NCI-H1048 (cell line): Measurements from ENCODE around the gene TSPEAR.

Source experiments
- DNase-seq: peaks from one replicate; lab custom pipeline; 2025; lab: John Stamatoyannopoulos, UW

The TSPEAR gene

DNA sequence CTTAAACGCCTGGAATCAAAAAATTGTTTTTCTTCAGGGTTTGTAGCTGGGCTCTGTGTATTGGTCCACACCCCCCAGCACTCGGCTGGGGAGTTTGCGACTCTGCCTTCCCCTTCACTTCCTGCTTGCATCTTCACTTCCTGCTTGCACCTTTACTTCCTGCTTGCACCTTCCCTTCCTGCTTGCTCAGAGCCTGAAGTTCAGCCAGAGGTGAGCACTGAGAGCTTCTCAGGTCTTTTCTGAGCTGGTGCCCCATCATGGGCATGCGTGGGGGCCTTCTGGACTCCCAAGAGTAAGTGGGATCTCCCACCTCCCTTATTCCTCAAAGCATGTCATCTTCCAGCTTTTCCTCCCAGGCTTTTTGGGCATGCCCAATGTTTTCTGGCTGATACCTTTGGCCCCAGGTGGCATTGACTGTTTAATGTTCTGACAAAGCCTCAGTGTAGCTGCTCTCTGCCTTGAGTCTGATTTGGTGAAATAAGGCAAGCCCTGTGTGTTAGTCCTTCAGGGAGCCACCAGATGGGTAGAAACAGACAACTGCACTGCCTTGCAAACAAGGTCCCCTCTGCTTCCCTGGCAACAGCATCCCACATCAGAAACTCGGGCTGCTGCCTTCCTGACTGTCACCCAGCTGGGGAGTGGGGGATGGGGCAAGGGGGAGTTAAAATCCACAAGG is 163.6 kb downstream of the TSPEAR start:
- DNase-seq = no peak

DNA sequence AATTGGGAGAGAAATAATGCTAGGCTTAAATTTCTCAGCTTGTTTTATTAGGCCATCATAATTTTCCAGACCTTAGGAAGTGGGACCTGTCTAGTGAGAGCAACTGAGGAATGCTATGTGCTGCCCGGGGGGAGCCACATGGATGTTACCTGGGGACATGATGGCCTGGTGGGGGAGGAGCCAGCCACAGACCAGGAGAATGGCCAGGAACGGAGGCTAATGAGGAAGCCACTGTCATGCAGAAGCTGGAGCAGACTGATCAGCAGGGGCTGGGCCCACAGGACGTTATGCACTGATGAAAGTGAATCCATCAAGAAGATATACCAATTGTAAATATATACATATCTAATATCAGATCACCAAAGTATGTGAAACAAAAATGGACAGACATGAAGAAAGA is 166.8 kb downstream of the TSPEAR start:
- DNase-seq = no peak

DNA sequence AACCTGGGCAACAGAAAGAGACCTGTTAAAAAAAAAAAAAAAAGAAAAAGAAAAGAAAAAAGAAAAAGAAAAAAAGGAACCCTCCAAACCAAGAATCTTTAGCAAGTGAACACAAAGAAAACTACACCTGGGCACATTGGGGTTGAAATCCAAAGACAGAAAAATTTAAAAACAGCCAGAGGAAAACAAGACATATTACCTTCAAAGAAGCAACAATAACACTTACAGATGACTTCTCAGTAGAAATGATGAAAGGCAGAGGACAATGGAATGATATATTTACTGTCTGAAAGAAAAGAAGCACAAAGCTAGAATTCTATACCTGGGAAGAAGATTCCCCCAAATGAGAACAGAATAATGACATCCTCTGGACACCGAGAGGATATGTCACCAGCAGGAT is 168.7 kb downstream of the TSPEAR start:
- no peak for DNase-seq

DNA sequence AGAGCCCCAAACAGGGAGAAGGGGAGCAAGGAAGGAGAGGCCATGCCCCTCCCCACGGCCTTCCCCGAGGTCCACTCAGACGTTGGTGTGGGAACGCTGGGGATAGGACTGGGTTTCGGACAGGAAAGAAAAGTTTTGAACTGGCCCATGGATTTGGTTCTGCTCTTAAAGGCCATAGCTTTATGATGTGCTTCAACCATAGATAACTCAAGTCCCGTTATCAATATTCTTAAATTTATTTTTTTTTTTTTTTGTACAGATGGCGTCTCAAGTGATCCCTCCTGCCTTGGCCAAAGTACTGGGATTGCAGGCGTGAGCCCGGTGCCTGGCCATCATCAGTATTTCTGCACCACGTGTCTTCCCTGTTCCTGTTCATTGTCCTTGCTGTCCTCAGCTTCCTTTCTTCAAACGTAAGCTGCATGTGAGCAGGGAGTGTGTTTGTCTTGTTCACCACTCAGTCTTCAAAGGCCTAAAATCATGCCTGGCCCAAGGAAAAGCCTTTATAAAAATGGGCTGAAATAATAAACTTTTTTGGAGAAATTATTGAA is 170.6 kb downstream of the TSPEAR start:
- DNase-seq = no peak

DNA sequence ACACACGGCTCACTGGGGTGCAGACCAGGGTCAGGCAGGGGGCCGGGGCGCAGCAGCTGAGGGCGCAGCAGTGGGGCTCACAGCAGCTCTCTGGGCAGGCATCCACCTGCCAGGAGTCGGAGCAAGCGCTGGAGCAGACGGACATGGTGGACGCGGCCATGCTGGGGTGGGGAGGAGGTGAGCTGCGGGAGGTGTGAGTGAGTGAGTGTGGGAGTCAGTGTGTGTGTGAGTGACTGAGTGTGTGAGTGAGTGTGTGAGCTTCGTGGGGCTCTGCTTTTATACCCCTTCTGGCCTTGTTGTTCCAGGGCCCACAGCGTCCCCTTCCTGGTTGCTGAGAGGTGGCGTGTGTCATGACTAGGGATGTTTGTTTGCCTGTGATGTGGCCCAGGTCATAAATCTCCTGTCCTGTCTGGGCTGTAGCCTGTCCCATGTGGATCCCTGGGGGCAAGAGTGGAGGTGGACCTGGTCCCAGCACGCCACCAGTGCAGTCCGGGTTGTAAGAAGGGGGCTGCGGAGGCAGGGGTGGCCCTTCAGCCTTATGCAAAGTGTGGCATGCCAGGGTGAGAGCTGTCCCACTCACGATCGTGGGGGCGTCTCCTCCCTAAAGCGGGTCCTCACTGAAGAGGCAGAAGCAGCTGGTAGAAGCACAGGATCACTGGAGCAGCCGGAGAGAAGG is 171.2 kb downstream of the TSPEAR start, which contains the start of gene KRTAP10-1:
Gene KRTAP10-1 (minus strand): TSS at position 205 of the 676 bp plus-strand sequence. CDS start 45 bp downstream, at position 160.
- DNase-seq = no peak

DNA sequence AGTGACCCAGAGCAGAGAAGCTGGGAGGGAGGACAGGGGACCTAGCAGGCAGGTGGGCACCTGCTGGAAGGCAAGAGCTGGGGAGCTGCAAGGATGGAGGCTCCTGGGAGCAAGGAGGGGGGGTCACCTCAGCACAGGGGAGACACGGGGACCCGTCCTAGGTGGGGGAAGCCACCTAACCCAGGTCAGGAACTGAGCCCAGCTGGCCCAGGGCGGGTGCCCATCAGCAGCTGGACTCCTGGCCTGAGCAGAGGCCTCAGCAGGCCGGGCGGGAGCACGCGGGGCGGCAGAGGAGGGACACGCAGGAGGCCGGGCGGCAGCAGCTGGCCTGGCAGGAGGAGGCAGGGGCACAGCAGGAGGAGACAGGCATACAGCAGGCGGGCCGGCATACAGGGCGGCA is 172.3 kb downstream of the TSPEAR start:
- no peak for DNase-seq

DNA sequence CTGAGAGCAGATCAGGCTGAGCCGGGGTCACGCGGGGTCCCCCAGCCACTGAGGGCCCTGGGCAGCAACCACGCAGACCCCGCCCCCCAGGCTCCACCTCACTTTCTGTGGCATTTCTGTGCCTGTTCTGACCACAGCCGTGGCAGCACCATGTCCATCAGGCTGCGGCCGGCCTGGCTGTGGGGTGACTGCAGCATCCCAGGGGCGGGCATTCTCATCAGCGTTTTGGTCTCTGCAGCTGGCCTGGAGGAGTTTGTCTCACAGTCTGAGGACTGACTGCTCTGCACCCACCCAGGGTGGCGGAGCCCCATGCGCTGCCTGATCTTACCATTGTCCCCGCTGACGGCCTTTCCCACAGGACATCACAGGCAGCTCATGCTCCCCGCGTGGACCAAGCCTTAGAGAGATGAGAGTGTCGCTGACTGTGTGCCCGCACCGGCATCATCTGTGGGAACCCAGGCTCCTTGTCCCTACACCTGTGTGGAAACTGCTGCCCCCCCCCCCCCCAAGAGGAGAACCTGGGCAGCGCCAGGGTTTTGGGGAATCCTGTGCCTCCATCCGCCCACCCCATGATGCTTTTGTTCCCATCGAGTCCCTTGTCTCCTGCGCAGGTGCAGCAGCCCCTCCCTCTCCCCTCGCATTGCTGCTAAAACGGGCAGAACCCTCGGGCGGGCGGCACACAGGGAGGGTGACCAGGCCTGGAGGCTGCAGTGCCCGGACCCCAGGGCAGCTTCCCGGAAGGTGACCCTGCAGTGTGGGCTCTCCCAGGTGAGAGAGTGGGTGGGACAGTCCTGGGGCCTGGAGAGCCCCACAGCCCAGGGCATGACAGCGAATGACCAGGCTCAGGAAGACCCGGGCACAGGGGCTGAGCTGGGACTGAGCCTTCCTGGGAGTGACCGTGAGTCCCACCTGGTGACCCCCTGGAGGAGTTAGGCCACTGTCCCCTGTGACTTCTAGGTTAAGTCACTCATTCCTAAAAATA is 173.2 kb downstream of the TSPEAR start:
- no peak for DNase-seq

DNA sequence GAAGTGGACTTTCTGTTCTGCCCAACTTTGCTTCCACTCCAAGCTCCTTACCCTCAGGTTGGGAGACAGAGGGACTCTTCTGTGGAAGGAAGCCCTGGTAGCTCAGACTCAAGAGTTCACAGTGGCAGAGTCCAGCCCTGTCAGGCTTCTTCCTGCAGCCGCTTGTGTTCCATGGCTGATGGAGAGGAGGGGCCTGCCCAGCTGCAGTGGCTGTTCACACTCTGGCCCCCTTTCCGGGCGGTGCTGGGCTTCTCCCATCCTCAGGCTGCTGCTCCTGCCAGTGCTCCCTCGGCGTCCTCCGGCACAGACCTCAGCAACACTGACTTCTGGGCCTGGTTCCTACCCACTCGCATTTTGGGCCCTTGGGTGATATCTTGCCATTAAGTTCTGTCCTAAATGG is 175.4 kb downstream of the TSPEAR start:
- DNase-seq = no peak

DNA sequence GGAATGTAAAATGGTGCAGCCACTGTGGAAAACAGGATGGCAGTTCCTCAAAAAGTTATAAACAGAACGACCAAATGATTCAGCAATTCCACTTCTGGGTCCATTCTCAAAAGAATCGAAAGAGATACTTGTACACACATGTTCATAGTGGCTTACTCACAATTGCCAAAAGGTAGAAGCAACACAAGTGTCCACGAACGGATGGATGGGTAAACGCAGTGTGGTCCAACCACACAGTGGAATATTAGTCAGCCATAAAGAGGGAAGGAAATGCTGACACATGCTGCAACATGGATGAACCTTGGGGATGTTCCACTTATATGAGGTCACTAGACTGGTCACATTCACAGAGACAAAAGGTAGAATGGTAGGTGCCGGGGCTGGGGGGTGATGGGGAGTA is 176.7 kb downstream of the TSPEAR start:
- no peak for DNase-seq

DNA sequence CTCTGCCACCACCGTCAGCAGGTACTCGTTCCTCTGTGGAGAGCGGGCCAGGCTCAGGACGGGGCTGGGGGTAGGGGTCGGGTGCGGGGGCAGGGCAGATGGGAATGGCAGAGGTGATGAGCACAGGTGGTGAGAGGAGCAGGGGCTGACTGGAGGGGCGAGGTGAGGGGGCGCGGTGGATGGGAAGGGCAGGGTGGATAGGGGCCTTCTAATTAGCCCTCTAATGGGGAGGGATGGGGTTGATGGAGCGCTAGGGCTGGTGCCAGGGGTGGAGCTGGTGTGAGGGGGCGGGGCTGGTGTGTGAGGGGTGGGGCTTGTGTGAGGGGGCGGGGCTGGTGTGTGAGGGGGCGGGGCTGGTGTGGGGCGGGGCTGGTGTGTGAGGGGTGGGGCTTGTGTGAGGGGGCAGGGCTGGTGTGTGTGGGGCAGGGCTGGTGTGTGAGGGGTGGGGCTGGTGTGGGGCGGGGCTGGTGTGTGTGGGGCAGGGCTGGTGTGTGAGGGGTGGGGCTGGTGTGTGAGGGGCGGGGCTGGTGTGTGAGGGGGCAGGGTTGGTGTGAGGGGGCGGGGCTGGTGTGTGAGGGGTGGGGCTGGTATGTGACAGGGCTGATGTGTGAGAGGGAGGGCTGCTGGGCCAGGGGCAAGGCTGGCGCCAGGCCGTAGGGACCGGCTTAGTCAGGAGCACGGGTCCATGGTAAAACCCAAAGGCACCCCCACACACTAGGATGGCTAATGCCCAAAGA is 177.3 kb downstream of the TSPEAR start:
- no peak for DNase-seq

DNA sequence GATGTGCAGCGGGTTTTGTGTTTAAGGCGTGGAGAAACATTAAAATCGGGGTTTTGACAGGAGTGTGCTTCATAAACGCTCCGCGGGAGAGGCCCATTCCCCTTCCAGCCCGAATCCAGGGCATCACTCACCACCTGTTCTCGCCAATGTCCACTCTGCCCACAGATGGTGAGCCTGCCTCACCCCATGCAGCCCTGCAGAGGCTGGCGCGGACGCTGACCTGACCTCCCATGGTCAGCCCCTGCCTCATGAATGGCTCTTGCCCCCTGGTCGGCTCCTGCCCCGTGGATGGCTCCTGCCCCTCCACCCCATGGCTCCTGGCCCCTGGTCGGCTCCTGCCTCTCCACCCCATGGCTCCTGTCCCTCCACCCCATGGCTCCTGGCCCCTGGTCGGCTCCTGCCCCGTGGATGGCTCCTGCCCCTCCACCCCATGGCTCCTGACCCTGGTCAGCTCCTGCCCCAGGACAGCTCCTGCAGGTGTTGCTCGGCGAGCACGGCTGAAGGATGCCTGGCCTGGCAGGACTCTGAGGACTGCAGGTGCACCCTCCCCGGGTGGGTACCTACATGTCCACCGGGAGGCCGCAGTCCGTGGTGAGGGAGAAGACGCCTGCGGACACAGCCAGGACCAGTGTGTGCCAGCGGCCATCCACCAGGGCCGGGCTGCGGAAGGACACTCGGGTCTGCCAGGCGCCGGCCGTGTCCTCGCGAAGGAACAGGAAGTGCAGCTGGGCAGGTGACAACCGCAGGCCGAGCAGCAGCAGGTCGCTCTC is 178.1 kb downstream of the TSPEAR start:
- DNase-seq = no peak

DNA sequence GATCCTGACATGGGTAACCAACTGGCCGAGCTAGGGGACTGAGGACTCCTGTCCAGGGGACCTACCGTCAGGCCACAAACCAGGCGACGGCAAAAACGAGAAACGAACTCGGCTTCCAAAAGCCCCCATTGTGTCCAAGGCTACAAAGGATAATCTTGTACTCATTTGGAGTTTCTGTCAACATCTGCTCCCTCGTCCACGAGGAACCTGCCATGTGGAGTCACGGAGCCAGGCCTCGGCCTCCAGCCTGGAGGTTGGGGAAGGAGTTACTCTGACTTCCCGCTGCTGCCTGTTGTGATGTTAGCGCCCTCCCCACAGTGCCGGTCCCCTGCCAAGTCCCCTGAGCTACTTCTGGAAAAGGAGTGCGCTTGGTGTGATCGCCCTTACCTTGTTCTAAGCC is 178.7 kb downstream of the TSPEAR start:
- no peak for DNase-seq

DNA sequence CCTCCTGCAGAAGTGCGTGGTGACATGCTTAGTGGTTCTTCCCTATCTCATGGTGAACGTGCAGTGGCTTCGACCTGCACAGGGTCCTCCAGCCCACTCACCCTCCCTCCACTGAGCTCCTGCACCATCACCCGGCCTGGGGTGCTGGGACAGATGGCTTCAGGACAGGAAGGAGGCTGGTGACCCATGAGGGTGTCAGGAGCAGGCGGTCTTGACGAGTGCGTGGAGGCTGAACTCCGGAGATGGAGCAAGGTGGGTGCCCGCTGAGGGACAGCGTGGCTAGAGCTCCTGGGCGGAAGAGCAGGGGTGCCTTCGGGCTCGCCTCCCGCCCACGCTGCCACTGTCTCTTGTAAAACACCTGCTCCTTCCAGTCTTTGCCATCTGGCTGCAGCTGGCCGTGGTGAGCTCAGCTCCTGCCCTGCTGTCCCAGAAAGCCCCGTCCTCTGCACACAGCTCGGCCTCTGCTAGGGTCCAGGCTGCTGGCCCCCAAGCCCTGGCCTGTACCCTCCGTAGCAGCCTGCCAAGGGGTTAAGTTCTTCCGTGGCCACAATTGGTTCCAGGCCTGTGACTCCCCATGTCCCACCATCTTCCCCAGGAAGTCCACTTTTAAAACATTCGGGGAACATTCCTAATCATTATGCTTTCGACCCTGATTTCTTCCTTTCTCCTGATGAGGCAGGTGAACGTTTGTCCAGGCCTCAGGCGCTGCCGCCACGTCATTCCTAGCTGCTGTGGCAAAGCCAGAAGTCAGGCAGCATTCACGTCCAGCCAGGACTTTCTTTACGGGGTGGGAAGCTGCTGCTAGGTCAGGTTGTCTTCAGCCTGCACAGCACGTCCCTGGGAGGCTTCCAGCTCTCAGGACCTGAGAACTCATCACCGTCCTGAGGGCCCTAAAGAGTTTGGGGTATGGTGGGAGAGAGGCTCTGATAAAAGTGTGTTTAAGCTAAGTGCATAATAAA is 179.5 kb downstream of the TSPEAR start:
- no peak for DNase-seq

DNA sequence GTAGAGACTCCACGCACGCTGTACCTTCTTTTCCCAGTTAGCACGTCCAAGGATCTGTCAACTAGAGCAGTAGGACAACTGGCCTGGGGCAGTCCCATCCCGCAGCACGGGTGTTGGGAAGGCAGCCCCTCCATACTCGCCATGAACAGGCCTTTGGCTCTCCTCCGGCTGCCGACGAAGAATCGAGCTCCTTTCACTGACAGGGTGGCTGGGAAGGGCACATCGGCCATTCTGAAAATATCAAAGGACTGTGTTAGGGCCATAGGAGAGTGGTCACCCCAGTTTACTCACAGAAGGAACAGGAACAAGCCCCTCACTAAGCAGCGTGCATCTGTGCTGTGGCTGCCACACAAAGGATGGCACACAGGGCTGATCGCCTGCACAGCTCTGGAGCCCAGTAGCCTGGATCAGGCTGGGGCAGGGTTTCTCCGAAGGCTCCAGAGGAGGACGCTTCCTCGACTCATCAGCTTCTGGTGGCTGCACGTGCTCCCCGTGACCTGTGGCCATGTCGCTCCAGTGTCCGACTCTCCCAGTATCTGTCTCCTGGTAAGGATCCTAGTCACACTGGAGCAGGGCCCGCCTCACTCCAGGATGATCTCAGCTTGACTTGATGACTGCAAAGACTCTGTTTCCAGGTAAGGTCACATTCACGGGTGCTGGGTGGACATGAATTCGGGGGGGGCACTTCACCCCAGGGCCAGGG is 180.3 kb downstream of the TSPEAR start:
- DNase-seq = no peak

DNA sequence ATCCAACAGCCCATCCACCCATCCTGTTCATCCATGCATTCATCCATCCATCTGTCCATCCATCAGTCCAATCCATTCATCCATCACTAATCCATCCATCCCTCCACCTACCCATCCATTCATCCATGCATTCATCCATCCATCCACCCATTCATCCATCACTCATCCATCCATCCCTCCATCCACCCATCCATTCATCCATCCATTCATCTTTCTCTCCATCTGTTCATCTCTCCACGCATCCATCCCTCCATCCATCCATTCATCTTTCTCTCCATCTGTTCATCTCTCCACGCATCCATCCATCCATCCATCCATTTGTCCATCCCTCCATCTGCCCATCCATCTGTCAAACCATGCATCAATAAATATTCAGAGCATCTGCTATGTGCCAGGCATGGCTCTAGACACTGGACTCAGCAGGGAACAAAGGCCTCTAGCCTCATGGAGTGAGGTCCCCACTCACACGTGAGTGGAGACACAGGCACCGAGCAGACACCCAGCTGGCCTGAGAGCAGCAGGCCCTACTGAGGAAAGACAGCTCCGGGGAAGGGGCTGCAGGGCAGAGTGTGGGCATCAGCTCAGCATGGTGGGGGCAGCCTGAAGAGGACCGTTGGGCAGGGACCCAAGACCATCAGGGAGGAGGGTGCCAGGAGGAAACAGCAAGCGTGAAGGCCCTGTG is 181.0 kb downstream of the TSPEAR start:
- no peak for DNase-seq

DNA sequence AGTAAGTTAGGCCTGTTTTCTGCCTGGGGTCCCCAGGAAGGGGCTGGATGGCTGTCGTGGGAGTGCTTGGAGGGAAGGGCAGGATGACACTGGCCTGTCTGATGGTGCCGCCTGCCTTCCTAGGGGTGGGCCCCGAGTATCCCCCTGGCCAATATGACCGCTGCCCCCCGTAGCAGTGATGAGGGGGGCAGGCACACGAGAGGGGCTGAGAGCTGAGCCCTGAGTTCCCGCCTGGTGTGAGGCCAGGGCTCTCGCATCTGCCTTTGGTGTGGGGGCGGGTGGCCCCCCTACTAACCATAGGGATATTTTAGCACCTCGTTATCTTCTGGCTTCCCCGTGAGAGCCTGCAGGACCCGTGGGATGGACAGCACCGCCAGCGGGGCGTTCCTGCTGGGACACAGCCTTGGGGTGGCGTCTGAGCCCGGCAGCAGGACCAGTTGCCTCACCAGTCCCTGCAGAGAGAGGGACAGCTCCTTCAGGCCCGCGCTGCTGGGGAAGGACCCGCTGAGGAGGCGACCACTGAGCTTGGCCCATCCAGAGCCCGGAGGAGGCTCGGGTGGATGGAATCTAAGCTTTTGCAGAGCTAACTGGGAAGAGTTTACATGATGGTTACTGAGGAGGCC is 181.8 kb downstream of the TSPEAR start:
- DNase-seq = no peak

DNA sequence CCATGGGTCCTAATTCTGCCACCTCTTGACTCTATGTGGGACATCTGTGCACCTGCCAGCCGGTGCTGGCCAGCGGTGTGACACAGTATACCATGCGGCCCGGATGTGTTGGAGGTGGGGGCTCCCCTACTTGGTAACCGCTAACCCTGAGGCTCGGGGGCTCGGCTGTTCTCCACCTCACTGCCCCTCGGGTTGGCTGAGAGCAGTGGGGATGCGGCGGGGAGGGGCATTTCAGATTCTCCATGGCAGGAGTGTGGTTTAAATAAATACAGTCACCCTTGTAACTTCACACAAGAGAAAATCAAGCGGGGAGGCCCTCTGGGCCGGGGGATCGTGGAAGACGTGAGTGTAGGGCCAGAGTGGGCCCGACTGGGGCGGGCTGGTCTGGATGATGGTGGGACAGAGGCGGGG is 182.4 kb downstream of the TSPEAR start:
- no peak for DNase-seq

DNA sequence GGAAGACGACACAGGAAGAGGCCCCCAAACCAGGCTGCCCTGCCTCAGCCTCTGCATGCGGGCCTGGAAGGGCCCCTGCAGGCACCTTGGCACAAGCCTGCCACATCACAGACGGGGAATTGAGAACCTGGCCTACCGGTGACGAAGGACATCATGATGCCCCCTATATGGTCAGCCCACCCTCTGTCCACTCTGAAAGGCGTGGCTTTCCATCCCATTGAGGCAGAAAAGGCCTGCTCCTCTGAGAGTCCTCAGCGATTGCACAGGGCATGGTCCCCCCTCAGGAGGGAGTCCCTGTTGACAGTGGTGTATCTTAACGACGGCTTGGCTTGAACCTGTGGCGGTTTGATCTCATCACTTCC is 182.8 kb downstream of the TSPEAR start:
- no peak for DNase-seq
